Cardiac septum (tissue), 1 donor: ENCODE results near the gene SPATA33. TPM values are rescaled to one million over a fixed set of nuclear protein-coding genes. Genes with fewer than 3 reads are reported as not detected.

Source experiments
- total RNA-seq: library from RNA; stranded (reverse); fragmentation: NEBNext Ultra II Directional; extraction: Animal tissue kit (Norgen Biotek cat#: 25700); gene quantifications from one replicate; pipeline ENCODE4 v1.2.1, GENCODE V29; 2021
- donor health status: DM: no; HTN: no; CAD: no.

SPATA33 gene
- total RNA-seq, 1 donor from 2014 or later: 4.3 TPM

Other genes with a start within 250 kb of the SPATA33 start
- gene ANKRD11, start 167.3 kb upstream of the SPATA33 start, total RNA-seq: 77.9 TPM
- gene SPG7, start 149.4 kb upstream of the SPATA33 start, total RNA-seq: 89.5 TPM
- gene RPL13, start 97.2 kb upstream of the SPATA33 start, total RNA-seq: 882 TPM
- gene CPNE7, start 82.1 kb upstream of the SPATA33 start, total RNA-seq: not detected
- not detected for gene DPEP1, start 44.2 kb upstream of the SPATA33 start, total RNA-seq
- 46.0 TPM for gene CHMP1A, start 128 bp upstream of the SPATA33 start, total RNA-seq
- gene CDK10, start 28.9 kb downstream of the SPATA33 start, total RNA-seq: 32.9 TPM
- 4.4 TPM for gene SPATA2L, start 43.9 kb downstream of the SPATA33 start, total RNA-seq
- gene VPS9D1, start 63.1 kb downstream of the SPATA33 start, total RNA-seq: 19.7 TPM
- 17.5 TPM for gene ZNF276, start 63.7 kb downstream of the SPATA33 start, total RNA-seq
- 1.0 TPM for gene FANCA, start 158.8 kb downstream of the SPATA33 start, total RNA-seq
- gene SPIRE2, start 170.6 kb downstream of the SPATA33 start, total RNA-seq: 0.92 TPM
- gene TCF25, start 215.8 kb downstream of the SPATA33 start, total RNA-seq: 106 TPM